ENCODE results near the gene ARID5A.

DNA sequence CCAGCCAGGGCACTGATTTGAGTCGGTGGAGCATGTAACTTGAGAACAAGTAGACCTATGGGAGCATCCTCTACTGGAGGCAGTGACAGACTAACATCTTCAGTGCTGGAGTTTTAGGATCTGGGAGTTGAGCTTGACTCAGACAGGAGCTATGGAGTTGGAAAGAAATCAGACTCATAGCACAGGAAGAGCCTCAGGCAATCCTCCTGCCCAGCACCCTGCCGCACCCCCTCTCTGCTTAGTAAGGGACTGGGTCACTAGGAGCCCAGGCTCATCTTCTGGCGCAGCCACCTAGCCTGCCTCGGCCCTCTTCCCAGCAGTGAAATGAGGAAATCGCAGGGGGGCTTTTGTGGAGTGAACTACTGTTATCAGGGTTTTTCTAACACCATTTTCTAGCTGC, 3.6 kb downstream of the ARID5A start:
- no peak for TF ChIP-seq FOXK2 (IDR thresholded peaks at IDR 0.05)
- TF ChIP-seq FOXM1 (IDR thresholded peaks at IDR 0.05; ENCODE audit: borderline replicate concordance) = no peak
- TF ChIP-seq ARNT (IDR thresholded peaks at IDR 0.05) = no peak

All from HEK293T (cell line).